WTC11 (cell line): ENCODE results near the gene SHLD1.

Experiments
- SMAD3 ChIP-seq: sonication (generic); formaldehyde crosslinking; IDR thresholded peaks from 2 replicates; pipeline ENCODE4 v1.8.0; 2022; ENCODE audit warnings: missing genetic modification reagents, mild to moderate bottlenecking, borderline replicate concordance
- ZNF317 ChIP-seq: sonication (generic); formaldehyde crosslinking; IDR thresholded peaks from 2 replicates; pipeline ENCODE4 v1.8.1; 2023; ENCODE audit warnings: low read depth, mild to moderate bottlenecking, moderate library complexity, missing genetic modification reagents, borderline replicate concordance
- TF ChIP-seq, protein P1 (sequence below): fragments of 200-600 bp; IDR thresholded peaks from 2 replicates; pipeline ENCODE4 v1.8.0; 2022; ENCODE audit warnings: antibody characterized with exemption
- TF ChIP-seq, protein P2 (sequence below): sonication (generic); formaldehyde crosslinking; conservative IDR thresholded peaks from 2 replicates; pipeline ENCODE4 v1.8.1; 2023; ENCODE audit warnings: mild to moderate bottlenecking, low read depth, missing genetic modification reagents, moderate library complexity

DNA sequence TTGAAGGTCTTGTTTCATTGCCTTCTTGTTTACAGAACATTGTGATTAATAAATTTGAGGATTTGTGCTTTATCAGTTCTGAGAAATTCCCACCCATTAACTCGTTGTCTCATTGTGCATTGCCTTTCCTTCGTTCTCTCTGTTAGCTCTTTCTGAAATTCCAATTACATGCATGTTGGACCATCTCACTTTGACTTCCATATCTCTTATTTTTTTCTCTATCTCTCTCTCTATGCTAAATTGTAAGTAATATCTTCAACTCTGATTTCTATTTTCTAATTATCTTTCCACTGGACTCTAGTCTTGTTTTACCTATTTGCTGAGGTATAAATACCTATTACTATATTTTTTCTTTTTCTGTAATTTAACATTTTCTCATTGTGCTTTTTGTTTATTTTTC lies 92.3 kb downstream of the SHLD1 start:
- TF ChIP-seq, protein P1, sequence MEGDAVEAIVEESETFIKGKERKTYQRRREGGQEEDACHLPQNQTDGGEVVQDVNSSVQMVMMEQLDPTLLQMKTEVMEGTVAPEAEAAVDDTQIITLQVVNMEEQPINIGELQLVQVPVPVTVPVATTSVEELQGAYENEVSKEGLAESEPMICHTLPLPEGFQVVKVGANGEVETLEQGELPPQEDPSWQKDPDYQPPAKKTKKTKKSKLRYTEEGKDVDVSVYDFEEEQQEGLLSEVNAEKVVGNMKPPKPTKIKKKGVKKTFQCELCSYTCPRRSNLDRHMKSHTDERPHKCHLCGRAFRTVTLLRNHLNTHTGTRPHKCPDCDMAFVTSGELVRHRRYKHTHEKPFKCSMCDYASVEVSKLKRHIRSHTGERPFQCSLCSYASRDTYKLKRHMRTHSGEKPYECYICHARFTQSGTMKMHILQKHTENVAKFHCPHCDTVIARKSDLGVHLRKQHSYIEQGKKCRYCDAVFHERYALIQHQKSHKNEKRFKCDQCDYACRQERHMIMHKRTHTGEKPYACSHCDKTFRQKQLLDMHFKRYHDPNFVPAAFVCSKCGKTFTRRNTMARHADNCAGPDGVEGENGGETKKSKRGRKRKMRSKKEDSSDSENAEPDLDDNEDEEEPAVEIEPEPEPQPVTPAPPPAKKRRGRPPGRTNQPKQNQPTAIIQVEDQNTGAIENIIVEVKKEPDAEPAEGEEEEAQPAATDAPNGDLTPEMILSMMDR = no peak
- TF ChIP-seq, protein P2, sequence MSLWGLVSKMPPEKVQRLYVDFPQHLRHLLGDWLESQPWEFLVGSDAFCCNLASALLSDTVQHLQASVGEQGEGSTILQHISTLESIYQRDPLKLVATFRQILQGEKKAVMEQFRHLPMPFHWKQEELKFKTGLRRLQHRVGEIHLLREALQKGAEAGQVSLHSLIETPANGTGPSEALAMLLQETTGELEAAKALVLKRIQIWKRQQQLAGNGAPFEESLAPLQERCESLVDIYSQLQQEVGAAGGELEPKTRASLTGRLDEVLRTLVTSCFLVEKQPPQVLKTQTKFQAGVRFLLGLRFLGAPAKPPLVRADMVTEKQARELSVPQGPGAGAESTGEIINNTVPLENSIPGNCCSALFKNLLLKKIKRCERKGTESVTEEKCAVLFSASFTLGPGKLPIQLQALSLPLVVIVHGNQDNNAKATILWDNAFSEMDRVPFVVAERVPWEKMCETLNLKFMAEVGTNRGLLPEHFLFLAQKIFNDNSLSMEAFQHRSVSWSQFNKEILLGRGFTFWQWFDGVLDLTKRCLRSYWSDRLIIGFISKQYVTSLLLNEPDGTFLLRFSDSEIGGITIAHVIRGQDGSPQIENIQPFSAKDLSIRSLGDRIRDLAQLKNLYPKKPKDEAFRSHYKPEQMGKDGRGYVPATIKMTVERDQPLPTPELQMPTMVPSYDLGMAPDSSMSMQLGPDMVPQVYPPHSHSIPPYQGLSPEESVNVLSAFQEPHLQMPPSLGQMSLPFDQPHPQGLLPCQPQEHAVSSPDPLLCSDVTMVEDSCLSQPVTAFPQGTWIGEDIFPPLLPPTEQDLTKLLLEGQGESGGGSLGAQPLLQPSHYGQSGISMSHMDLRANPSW (CRISPR knock-in tag) = no peak
- TF ChIP-seq ZNF317 (CRISPR knock-in tag) = no peak
- TF ChIP-seq SMAD3 (CRISPR knock-in tag) = no peak
